Ecto neural progenitor cell (in vitro differentiated cells): ENCODE data around the gene LSM4.

Experiments used
- DNase-seq: peaks from one replicate; pipeline ENCODE4 v3.0.0-alpha.2; 2018; ENCODE audit warnings: low spot score

Gene LSM4

GRCh38 chr19:18311502-18312091 lies 11.3 kb downstream of the LSM4 start:
- DNase-seq = no peak

- no peak for DNase-seq
Observed at GRCh38 chr19:18310966-18311365, 11.9 kb downstream of the LSM4 start.

DNA sequence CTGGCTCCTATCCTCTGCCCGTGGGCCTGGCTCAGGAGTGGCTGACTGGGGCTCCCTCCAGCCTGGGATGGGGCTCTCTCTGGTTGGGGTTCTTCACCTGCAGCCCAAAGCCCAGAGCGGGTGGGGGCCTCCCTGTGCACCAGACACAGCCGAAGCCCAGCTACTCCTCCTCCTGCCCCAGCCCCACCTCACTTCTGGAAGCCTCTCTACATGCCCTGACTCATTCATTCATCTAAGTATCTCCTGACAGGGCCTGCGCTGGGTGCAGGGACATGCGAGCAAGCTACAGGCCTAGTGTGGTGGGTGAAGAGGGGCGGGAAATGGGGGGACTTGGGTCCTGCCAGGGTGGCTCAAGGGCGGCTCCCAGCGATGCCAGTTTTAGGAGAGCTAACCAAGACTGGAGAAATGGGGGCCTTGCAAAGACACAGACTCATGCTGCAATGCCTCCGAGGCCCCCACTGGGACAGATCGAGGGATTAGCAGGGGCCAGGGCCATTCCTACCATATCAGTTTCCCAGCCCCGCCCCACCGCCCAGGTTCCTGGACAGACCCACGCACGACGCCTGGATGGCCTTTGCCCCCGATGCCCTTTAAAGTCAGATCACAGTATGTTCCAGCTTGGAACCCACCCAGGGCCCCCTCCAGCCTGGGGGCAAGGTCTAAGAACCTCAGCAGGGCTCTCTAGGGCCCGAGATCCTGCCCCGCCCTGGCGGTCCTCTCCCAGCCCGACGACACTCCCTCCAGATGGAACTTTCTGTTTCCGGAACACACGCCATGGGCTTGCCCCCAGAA lies 12.6 kb downstream of the LSM4 start:
- no peak for DNase-seq

GRCh38 chr19:18309525-18310064 lies 13.3 kb downstream of the LSM4 start:
- no peak for DNase-seq

GRCh38 chr19:18308948-18309325 lies 13.9 kb downstream of the LSM4 start:
- DNase-seq = no peak

GRCh38 chr19:18308051-18308947 lies 14.6 kb downstream of the LSM4 start:
- no peak for DNase-seq

DNA sequence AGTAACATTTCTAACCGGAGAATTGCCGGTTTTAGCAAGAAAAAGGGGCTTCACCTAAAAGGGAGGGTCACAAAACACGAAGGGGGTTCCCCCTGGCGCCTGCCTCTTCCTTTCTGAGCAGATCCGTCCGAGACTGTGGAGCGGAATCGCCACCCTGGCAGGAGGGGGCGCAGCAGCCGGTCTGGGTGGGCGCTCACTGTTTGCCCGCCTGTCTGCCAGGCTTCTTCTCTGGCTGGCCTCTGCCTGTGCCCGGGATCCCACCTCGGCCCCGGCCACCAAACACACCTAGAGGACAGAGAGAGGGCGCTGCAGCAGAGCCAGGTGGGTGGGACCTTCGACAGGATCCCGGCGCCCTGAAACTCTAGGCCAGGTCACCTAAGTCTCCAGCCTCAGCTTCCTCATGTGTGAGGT lies 15.6 kb downstream of the LSM4 start:
- no peak for DNase-seq

DNA sequence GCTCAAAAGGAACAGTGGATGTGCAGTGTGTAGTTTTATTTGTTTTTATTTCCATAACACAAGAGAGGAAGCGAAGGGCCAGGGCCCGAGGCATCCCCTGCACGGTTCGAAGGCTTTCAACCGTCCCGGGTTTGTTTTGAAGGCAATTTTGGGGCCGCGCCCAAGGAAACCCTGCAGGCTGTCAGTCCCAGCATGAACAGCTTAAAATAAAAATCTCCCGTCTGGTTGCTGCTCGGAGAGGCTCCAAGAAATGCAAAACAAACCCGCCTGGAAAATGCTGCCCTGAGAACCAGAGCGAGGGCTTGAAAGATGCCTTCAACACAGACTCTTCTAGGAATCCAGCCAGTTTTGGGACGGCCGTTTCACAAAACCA lies 16.0 kb downstream of the LSM4 start:
- DNase-seq = no peak

DNA sequence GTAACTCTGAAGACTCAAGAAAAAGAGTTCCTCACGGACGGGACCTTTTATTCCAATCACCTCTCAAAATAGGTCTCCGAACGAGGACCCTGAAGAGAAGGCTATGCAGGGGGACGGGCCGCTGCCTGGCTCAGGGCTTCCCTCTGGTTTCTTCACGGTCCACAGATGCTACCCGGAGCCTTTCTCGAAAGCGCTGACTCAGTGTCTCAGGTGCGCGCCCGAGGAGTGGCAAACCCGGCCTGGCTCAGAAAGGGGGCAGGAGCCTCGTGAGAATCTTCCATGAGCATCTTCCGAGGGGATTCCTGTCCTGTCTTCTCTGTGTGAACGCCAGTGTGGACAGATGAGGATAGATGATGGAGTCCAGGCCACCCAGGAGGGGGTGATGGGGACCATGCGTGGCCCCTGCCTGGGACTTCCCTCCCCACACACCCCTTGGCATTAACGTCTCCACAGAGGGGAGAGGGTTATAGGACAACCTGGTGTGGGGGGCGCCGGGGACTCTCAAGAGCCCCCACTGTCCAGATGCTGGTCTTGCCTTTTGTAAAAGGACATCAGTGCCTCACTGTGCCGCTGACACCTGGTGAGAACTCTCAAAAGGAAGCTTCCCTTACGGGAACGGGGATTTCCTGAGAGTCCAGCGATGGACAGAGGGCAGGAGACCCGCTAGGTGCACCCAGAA lies 16.5 kb downstream of the LSM4 start:
- no peak for DNase-seq

DNA sequence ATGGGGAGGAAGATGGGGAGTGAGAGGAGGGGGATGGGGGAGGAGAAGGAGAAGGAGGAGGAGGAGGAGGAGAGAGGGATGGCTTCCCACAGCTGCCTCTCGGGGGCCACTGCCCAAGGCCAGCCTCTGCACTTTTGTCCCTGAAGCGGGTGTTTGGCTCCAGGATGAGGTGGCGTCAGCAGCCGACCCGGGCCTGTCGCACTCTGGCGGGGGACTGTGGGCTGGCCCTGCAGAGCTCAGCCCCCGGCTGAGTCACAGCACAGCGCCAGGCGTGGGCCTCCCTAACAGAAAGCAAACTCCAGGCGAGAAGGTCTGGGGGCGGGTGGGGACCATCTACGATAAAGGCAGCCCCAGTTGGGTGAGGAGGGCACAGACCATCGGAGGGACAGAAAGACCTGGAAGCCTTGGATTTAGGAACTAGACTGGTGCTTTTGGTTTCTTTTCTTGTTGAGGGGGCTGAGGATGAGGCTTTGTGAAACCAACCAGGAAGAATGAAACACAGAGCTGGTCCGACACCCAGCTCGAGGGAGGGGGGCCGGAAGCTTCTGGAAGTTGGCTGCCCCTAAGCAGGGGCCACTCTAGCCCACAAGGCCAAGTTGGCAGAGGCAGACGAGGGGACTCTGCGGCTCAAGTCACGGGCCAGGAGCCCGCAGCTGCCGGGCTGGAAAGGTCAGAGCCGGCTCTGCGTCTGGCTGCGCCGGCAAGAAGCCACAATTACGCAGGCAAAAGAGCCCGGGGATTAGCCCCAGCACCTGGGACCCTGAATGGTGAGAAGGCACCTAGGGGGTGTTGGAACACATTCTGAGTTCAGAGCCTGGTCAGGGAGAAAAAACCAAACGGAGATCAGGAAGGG lies 18.2 kb downstream of the LSM4 start:
- DNase-seq = peak; percentile 77

DNA sequence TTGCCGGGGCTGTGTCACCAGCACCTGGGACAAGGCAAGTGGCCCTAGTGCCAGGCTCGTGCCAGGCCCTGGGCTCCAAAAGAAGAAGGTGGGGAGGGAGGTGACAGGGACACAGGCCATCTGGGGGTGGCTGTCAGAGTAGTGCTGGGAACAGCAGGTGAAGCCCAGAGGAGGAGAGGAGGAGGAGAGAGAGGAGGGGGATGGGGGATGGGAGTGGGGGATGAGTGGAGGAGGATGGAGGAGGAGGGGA lies 18.7 kb downstream of the LSM4 start:
- no peak for DNase-seq

DNA sequence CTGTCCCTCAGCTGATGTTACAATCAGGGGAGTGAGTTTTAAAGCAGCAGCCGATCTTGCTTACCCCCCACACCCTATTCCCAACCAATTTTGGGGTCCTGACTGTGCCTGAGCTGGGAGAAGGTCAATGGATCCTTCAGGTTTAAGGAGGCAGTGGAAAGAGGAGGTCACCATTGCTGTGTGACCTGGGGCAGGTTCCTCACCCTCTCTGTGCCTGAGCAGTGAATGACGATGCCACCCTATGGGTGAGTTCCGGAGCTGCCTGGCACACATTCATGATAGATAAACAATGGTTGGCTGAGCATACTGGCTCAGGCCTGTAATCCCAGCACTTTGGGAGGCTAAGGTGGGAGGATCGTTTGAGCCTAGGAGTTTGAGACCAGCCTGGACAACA lies 21.2 kb downstream of the LSM4 start:
- DNase-seq = no peak

DNA sequence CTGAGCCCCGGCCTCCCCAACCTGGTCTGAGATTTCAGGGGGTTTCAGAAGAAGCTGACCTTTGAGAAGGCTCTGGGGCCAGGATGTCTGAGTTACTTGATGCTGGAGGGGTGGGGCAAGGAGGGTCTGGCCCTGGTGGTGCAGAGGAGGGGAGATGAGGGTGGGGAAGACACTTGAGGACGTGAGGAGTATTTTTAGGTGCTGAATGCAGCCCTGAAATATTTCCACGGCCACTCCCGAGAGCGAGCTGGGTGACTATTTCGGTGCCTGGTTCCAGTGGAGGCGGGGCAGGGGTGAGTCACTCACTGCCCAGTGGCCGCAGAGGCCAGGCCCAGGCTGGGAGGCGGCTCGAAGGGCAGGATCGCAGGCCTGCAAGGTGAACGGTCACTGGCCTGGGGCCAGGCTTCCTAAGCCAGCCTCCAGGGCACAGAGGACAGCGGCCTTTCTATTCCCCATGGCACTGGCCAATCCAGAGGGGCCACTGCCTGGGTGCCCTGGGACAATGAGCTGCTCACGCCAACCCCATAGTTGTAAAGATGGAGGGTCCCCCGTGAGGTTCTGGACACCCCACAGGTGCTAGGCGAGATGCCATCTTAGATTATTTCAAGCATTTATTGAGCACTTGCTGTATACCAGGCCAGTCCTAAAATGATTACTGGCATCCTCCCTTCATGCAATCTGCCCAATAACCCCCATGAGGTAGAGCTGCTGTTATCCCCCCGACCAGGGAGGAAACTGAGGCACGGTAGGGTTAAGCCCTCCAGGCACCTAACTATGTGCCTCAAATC lies 21.8 kb downstream of the LSM4 start:
- DNase-seq = no peak

- DNase-seq = no peak
Observed at GRCh38 chr19:18299654-18300053, 23.2 kb downstream of the LSM4 start.

- DNase-seq = no peak
Observed at GRCh38 chr19:18298601-18299000, 24.3 kb downstream of the LSM4 start.

GRCh38 chr19:18297308-18297707 lies 25.6 kb downstream of the LSM4 start:
- no peak for DNase-seq

DNA sequence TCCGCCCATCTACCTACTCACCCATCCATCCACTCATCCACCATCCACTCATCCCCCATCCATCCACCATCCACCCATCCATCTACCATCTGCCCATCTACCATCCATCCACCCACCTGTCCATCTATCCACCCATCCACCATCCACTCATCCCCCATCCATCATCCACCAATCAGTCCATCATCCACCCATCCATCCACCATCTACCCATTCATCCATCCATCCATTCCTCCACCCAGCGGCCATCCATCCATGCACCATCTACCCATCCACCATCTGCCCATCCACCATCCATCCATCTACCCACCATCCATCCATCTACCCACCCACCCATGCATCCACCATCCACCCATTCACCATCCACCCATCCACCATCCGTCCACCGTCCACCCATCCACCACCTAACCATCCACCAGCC lies 27.8 kb downstream of the LSM4 start:
- DNase-seq = no peak

DNA sequence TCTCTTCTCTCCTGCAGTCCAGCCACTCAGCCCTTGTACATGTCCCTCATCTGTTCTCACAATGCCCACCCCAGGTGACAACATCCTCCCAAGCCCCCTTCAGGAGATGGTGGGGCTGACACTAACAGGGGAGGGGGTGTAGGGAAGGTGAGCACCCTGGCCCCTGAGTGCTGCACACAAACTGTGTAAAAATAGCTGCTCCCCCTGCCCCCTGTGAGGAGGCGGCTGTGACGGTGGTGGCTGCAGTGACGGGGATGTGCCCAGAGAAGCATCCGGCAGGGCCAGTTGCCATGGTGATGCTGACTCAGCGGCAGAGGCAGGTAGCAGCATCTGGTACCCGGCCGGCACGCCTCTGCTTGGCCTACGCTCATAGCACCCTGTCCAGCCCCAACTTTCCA lies 28.4 kb downstream of the LSM4 start:
- DNase-seq = no peak

DNA sequence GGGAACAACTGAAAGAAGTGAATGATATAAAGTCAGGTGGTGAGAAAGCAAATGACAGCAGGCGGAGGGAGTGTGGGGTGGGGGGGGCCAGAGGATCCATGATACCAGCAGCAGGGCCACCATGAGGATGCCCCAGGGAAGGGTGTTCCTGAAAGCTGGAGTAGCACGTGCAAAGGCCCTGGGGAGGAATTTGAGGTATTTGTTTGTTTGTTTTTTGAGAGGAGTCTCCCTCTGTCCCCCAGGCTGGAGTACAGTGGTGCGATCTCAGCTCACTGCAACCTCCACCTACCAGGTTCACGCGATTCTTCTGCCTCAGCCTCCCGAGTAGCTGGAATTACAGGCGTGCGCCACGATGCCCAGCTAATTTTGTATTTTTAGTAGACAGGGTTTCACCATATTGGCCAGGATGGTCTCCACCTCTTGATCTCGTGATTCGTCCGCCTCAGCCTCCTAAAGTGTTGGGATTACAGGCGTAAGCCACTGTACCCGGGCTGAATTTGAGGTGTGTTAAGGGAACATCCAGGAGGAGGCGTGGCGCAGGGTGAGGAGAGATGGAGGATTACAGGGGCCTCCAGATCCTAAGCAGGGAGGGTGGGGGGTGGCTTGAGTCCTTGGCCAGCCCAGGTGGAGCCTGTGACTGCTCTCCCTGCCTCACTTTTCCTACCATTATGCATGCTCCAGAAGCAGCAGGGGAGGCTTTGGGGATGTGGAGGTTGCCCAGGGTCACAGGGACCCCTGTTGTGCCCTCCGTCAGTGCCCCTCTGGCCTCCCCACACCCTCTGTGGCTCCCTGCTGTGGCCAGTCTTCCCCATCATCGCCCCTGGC lies 29.0 kb downstream of the LSM4 start:
- no peak for DNase-seq
